Trophoblast cell (in vitro differentiated cells and primary cell): ENCODE results near the gene FSCN2.

Experiments used
- DNase-seq, 2 donors: peaks; one replicate each; pipeline ENCODE4 v3.0.0-alpha.2; 2016
- H2AFZ ChIP-seq: 2 replicates; pipeline ENCODE4 v1.6.1; 2013; ENCODE audit warnings: low read length, moderate library complexity, mild to moderate bottlenecking; ENCODE audit not compliant: insufficient read depth, poor library complexity
- H2AK5ac ChIP-seq: 2 replicates; pipeline ENCODE4 v1.6.1; 2013; ENCODE audit warnings: mild to moderate bottlenecking, low read length
- H2BK120ac ChIP-seq: 2 replicates; pipeline ENCODE4 v1.6.1; 2013; ENCODE audit warnings: low read length, mild to moderate bottlenecking, moderate library complexity; ENCODE audit not compliant: insufficient read depth, poor library complexity
- H2BK12ac ChIP-seq: 2 replicates; pipeline ENCODE4 v1.6.1; 2013; ENCODE audit warnings: mild to moderate bottlenecking, low read length, moderate library complexity
- H2BK5ac ChIP-seq: 2 replicates; pipeline ENCODE4 v1.6.1; 2013; ENCODE audit warnings: low read length, low read depth, moderate library complexity, mild to moderate bottlenecking; ENCODE audit not compliant: poor library complexity
- H3K14ac ChIP-seq: 2 replicates; pipeline ENCODE4 v1.6.1; 2013; ENCODE audit warnings: mild to moderate bottlenecking, low read length
- H3K18ac ChIP-seq: 2 replicates; pipeline ENCODE4 v1.6.1; 2013; ENCODE audit warnings: mild to moderate bottlenecking, low read length
- H3K23ac ChIP-seq: 2 replicates; pipeline ENCODE4 v1.6.1; 2013; ENCODE audit warnings: low read length
- H3K27ac ChIP-seq: 2 replicates; pipeline ENCODE4 v1.5.1; 2013; ENCODE audit warnings: low read depth, mild to moderate bottlenecking, inconsistent platforms, low read length, moderate library complexity
- H3K27me3 ChIP-seq: 2 replicates; pipeline ENCODE4 v1.6.1; 2013; ENCODE audit warnings: inconsistent platforms, mild to moderate bottlenecking, low read length, moderate library complexity; ENCODE audit not compliant: insufficient read depth
- H3K36me3 ChIP-seq, 2 experiments: 1 replicate in 1 of 2; 2 replicates in 1 of 2; pipeline ENCODE4 v1.6.1; 2013; ENCODE audit warnings: low read length in 2 of 2, mild to moderate bottlenecking in 2 of 2, moderate library complexity in 1 of 2; ENCODE audit not compliant: insufficient read depth in 2 of 2, control insufficient read depth in 1 of 2
- H3K4ac ChIP-seq: 2 replicates; pipeline ENCODE4 v1.6.1; 2013; ENCODE audit warnings: low read depth, mild to moderate bottlenecking, low read length, moderate library complexity
- H3K4me1 ChIP-seq, 2 experiments: 1 replicate in 1 of 2; 2 replicates in 1 of 2; pipeline ENCODE4 v1.6.1; 2013; ENCODE audit warnings: low read length in 2 of 2, mild to moderate bottlenecking in 2 of 2, moderate library complexity in 1 of 2; ENCODE audit not compliant: insufficient read depth in 2 of 2, control insufficient read depth in 1 of 2
- H3K4me2 ChIP-seq: 2 replicates; pipeline ENCODE4 v1.6.1; 2013; ENCODE audit warnings: inconsistent platforms, mild to moderate bottlenecking, low read length, moderate library complexity
- H3K4me3 ChIP-seq: 2 replicates; pipeline ENCODE4 v1.5.1; 2013; ENCODE audit warnings: mild to moderate bottlenecking, low read depth, low read length, inconsistent platforms
- H3K79me1 ChIP-seq: one replicate; pipeline ENCODE4 v1.6.1; 2013; ENCODE audit warnings: low read length
- H3K79me2 ChIP-seq: 2 replicates; pipeline ENCODE4 v1.6.1; 2013; ENCODE audit warnings: low read length, mild to moderate bottlenecking; ENCODE audit not compliant: control insufficient read depth, insufficient read depth, poor library complexity
- H3K9ac ChIP-seq: 2 replicates; pipeline ENCODE4 v1.6.1; 2013; ENCODE audit warnings: mild to moderate bottlenecking, low read length
- H3K9me3 ChIP-seq: 2 replicates; pipeline ENCODE4 v1.6.1; 2013; ENCODE audit warnings: low read depth, mild to moderate bottlenecking, control low read depth, inconsistent platforms, low read length; ENCODE audit not compliant: insufficient read depth
- H4K12ac ChIP-seq: 2 replicates; pipeline ENCODE4 v1.6.1; 2013; ENCODE audit warnings: low read depth, mild to moderate bottlenecking, low read length, moderate library complexity
- H4K8ac ChIP-seq: 2 replicates; pipeline ENCODE4 v1.6.1; 2013; ENCODE audit warnings: low read depth, mild to moderate bottlenecking, low read length, moderate library complexity
- H4K91ac ChIP-seq: one replicate; pipeline ENCODE4 v1.6.1; 2013; ENCODE audit warnings: low read depth, mild to moderate bottlenecking, low read length, moderate library complexity
- WGBS: extraction: QIAGEN DNeasy Blood & Tissue Kit; methylation state at CpG from one replicate; pipeline ENCODE4 v1.1.7; 2013; ENCODE audit warnings: missing lambda C conversion rate; ENCODE audit not compliant: insufficient read length, insufficient coverage; ENCODE audit errors: extremely low coverage; 5-methylcytosine and 5-hydroxymethylcytosine counted together

The FSCN2 gene

GRCh38 chr17:81550830-81551457 lies 22.8 kb downstream of the FSCN2 start:
- no peak overlapping the region for H3K14ac ChIP-seq
- WGBS, result no CpG with 5 or more reads among the region's 27 CpGs
- peaks cover 43 to 45% of the 10 kb centered on the region in 2 experiments for H3K36me3 ChIP-seq
- H3K4ac ChIP-seq, result peak overlapping the region; percentile 9
- no peak overlapping the region for H2AFZ ChIP-seq
- no peak overlapping the region for H2BK5ac ChIP-seq
- no peak overlapping the region for H3K27ac ChIP-seq
- H3K79me2 ChIP-seq, result peaks cover 9% of the 10 kb centered on the region
- H4K91ac ChIP-seq, result no peak overlapping the region
- H3K23ac ChIP-seq, result no peak overlapping the region
- no peaks in the 10 kb centered on the region for H3K9me3 ChIP-seq
- H3K4me2 ChIP-seq, result peak overlapping the region; percentile 96
- no peak overlapping the region for H2BK12ac ChIP-seq
- H3K4me3 ChIP-seq, result peak overlapping the region; percentile 98
- H3K79me1 ChIP-seq, result peaks cover 9% of the 10 kb centered on the region
- no peak overlapping the region for H3K9ac ChIP-seq
- no peak for DNase-seq
- no peak overlapping the region for H2BK120ac ChIP-seq
- H4K12ac ChIP-seq, result no peak overlapping the region
- H3K27me3 ChIP-seq, result no peaks in the 10 kb centered on the region
- peaks cover 2 to 15% of the 10 kb centered on the region in 2 experiments for H3K4me1 ChIP-seq
- no peak overlapping the region for H4K8ac ChIP-seq
- H3K18ac ChIP-seq, result peak overlapping the region; percentile 13
- H2AK5ac ChIP-seq, result no peak overlapping the region

- Histone ChIP-seq H3K4ac (peak overlapping the region; percentile 86), H2AFZ (peak overlapping the region; percentile 94), H3K79me1 (peaks cover 9% of the 10 kb centered on the region), H2BK5ac (peak overlapping the region; percentile 70), H2BK12ac (no peak overlapping the region), H3K9me3 (no peaks in the 10 kb centered on the region), H3K18ac (peak overlapping the region; percentile 77), H3K14ac (peak overlapping the region; percentile 95), H3K4me2 (peak overlapping the region; percentile 96), H3K79me2 (peaks cover 9% of the 10 kb centered on the region), H2BK120ac (peak overlapping the region; percentile 80), H2AK5ac (peak overlapping the region; percentile 23), H3K27me3 (no peaks in the 10 kb centered on the region), H3K9ac (peak overlapping the region; percentile 91), H3K4me1 (peaks cover 2 to 15% of the 10 kb centered on the region in 2 experiments), H3K23ac (no peak overlapping the region), H3K36me3 (peaks cover 40 to 45% of the 10 kb centered on the region in 2 experiments), H3K27ac (no peak overlapping the region), H4K8ac (peak overlapping the region; percentile 97), H4K12ac (peak overlapping the region; percentile 74), H4K91ac (peak overlapping the region; percentile 95), H3K4me3 (peak overlapping the region; percentile 98)
- WGBS, result no CpG with 5 or more reads among the region's 69 CpGs
- DNase-seq, result peak in 1 of 2 donors; percentile 13
Measured at GRCh38 chr17:81551458-81552243, 23.5 kb downstream of the FSCN2 start.

GRCh38 chr17:81552244-81553017 lies 24.3 kb downstream of the FSCN2 start, which contains the start of gene FAAP100:
Gene FAAP100 (minus strand): TSS chr17:81552353. CDS start chr17:81552330, 23 bp downstream.
- Histone ChIP-seq H2AFZ (peak within 1 kb of the TSS; percentile 94), H3K9me3 (no peaks in the 10 kb centered on the region), H3K14ac (peak within 1 kb of the TSS; percentile 95), H3K4me3 (peak within 1 kb of the TSS; percentile 98), H3K36me3 (peaks cover 39 to 45% of the 10 kb centered on the region in 2 experiments), H2BK120ac (peak within 1 kb of the TSS; percentile 80), H4K91ac (peak within 1 kb of the TSS; percentile 95), H3K79me1 (peaks cover 9% of the 10 kb centered on the region), H2BK12ac (no peak within 1 kb of the TSS), H4K12ac (peak within 1 kb of the TSS; percentile 89), H3K4me1 (peaks cover 2 to 15% of the 10 kb centered on the region in 2 experiments), H3K79me2 (peaks cover 9% of the 10 kb centered on the region), H3K27ac (peak within 1 kb of the TSS; percentile 75), H3K9ac (peak within 1 kb of the TSS; percentile 91), H3K4me2 (peak within 1 kb of the TSS; percentile 96), H3K23ac (no peak within 1 kb of the TSS), H3K18ac (peak within 1 kb of the TSS; percentile 83), H2BK5ac (peak within 1 kb of the TSS; percentile 70), H3K4ac (peak within 1 kb of the TSS; percentile 86), H4K8ac (peak within 1 kb of the TSS; percentile 97), H3K27me3 (no peaks in the 10 kb centered on the region), H2AK5ac (peak within 1 kb of the TSS; percentile 67)
- no CpG with 5 or more reads among the region's 85 CpGs for WGBS
- peak; percentile 72 to 88 for DNase-seq

- H3K79me2 ChIP-seq, result peaks cover 9% of the 10 kb centered on the region
- H2BK5ac ChIP-seq, result no peak overlapping the region
- H2AFZ ChIP-seq, result peak overlapping the region; percentile 11
- peaks cover 9% of the 10 kb centered on the region for H3K79me1 ChIP-seq
- H3K14ac ChIP-seq, result no peak overlapping the region
- H3K9me3 ChIP-seq, result no peaks in the 10 kb centered on the region
- no peak overlapping the region for H3K4ac ChIP-seq
- peak overlapping the region; percentile 90 for H3K9ac ChIP-seq
- peak overlapping the region; percentile 98 for H3K4me3 ChIP-seq
- H3K23ac ChIP-seq, result no peak overlapping the region
- H3K27ac ChIP-seq, result peak overlapping the region; percentile 75
- peak; percentile 77 to 78 for DNase-seq
- WGBS, result no CpG with 5 or more reads among the region's 19 CpGs
- H3K18ac ChIP-seq, result no peak overlapping the region
- peak overlapping the region; percentile 71 for H4K91ac ChIP-seq
- H3K27me3 ChIP-seq, result no peaks in the 10 kb centered on the region
- no peak overlapping the region for H2BK12ac ChIP-seq
- no peak overlapping the region for H2AK5ac ChIP-seq
- H4K12ac ChIP-seq, result no peak overlapping the region
- peaks cover 2 to 15% of the 10 kb centered on the region in 2 experiments for H3K4me1 ChIP-seq
- peak overlapping the region; percentile 90 for H3K4me2 ChIP-seq
- peaks cover 40 to 45% of the 10 kb centered on the region in 2 experiments for H3K36me3 ChIP-seq
- H4K8ac ChIP-seq, result no peak overlapping the region
- no peak overlapping the region for H2BK120ac ChIP-seq
Measured at GRCh38 chr17:81553018-81553615, 24.9 kb downstream of the FSCN2 start.
